NCI-H1417 treated with DMSO at 0.1 percent for 48 hours (cell line): Measurements from ENCODE around the gene SPIRE1.
"Not testable (repeated sequence)": the region's sequence is repeated elsewhere in the genome, so short reads cannot be mapped to it uniquely, and the experiment has no call there.

Experiments
- DNase-seq: peaks from one replicate; lab custom pipeline; 2025; lab: John Stamatoyannopoulos, UW

Gene SPIRE1

GRCh38 chr18:12645751-12646203, 12.1 kb downstream of the SPIRE1 start:
- peak; percentile 39 for DNase-seq

- DNase-seq, result no peak
Measured at GRCh38 chr18:12645254-12645653, 12.7 kb downstream of the SPIRE1 start.

- DNase-seq, result not testable (repeated sequence)
Measured at GRCh38 chr18:12643756-12644155, 14.2 kb downstream of the SPIRE1 start.

- no peak for DNase-seq
Measured at GRCh38 chr18:12640881-12641200, 17.1 kb downstream of the SPIRE1 start.

GRCh38 chr18:12639990-12640880, 17.7 kb downstream of the SPIRE1 start:
- DNase-seq, result no peak

- no peak for DNase-seq
Measured at GRCh38 chr18:12638644-12639124, 19.2 kb downstream of the SPIRE1 start.

GRCh38 chr18:12637901-12638643, 19.8 kb downstream of the SPIRE1 start:
- no peak for DNase-seq

GRCh38 chr18:12637393-12637792, 20.5 kb downstream of the SPIRE1 start:
- no peak for DNase-seq

- DNase-seq, result no peak
Measured at GRCh38 chr18:12631831-12632477, 26.0 kb downstream of the SPIRE1 start.

- DNase-seq, result no peak
Measured at GRCh38 chr18:12630136-12630535, 27.8 kb downstream of the SPIRE1 start.

GRCh38 chr18:12628706-12629702, 28.9 kb downstream of the SPIRE1 start:
- no peak for DNase-seq

GRCh38 chr18:12627199-12627598, 30.7 kb downstream of the SPIRE1 start:
- not testable (repeated sequence) for DNase-seq

GRCh38 chr18:12625241-12625640, 32.7 kb downstream of the SPIRE1 start:
- DNase-seq, result no peak

GRCh38 chr18:12621742-12622306, 36.1 kb downstream of the SPIRE1 start:
- no peak for DNase-seq

GRCh38 chr18:12615748-12616147, 42.2 kb downstream of the SPIRE1 start:
- DNase-seq, result no peak

GRCh38 chr18:12608301-12608700, 49.6 kb downstream of the SPIRE1 start:
- no peak for DNase-seq

- no peak for DNase-seq
Measured at GRCh38 chr18:12606592-12607315, 51.2 kb downstream of the SPIRE1 start.

GRCh38 chr18:12604445-12605007, 53.4 kb downstream of the SPIRE1 start:
- no peak for DNase-seq

GRCh38 chr18:12599966-12600365, 57.9 kb downstream of the SPIRE1 start:
- DNase-seq, result no peak

- DNase-seq, result no peak
Measured at GRCh38 chr18:12599543-12599942, 58.4 kb downstream of the SPIRE1 start.
